HG03095 (cell line): ENCODE data around the gene CXorf58.

Experiments used
- ATAC-seq: cut with Tn5 transposase; IDR thresholded peaks from one replicate; pipeline ENCODE4 v1.9.1; 2021; ENCODE audit warnings: moderate library complexity; ENCODE audit not compliant: unreplicated experiment

The CXorf58 gene

DNA sequence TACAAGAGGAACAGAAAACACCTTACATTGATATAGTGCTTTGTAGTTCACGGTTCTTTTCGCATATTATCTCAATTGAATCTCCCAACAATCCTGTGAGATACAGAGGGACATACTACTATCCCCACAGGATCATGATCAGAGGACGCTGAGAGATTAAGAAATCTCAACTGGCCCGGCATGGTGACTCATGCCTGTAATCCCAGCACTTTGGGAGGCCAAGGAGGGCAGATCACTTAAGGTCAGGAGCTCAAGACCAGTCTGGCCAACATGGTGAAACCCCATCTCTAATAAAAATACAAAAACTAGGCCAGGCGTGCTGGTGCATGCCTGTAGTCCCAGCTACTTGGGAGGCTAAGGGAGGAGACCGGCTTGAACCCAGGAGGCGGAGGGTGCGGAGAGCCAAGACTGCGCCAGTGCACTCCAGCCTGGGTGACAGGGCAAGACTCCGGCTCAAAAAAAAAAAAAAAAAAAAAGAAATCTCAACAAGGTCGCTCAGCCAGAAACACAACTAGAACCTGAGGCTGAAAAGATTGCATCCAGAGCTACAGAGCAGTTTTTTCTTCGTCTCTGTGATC is 7.5 kb upstream of the CXorf58 start:
- no peak for ATAC-seq

- ATAC-seq = no peak
These were observed 6.7 kb upstream of the CXorf58 start for GRCh38 chrX:23901060-23901459.

DNA sequence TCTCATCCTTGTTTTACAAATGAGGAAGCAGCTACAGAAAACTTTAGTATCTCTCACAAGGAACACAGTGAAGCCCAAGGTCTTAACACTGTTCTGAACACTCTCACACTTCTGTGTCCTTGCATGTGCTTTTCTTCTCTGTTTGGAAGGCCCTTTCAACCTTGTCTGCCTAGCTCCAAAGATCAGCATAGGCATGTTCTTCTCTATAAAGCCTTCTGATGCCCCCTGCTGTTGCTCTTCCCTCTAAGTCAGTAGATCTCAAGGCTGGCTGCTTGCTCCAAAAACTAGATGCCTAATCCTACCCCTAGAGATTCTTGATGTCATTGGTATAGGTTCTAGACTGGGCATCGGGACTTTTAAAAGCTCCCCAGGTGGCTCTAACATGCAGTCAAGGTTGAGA is 6.0 kb upstream of the CXorf58 start:
- ATAC-seq = peak; percentile 65

GRCh38 chrX:23902419-23902818 is 5.4 kb upstream of the CXorf58 start:
- ATAC-seq = no peak

- no peak for ATAC-seq
These were observed 3.7 kb upstream of the CXorf58 start for GRCh38 chrX:23904096-23904495.

DNA sequence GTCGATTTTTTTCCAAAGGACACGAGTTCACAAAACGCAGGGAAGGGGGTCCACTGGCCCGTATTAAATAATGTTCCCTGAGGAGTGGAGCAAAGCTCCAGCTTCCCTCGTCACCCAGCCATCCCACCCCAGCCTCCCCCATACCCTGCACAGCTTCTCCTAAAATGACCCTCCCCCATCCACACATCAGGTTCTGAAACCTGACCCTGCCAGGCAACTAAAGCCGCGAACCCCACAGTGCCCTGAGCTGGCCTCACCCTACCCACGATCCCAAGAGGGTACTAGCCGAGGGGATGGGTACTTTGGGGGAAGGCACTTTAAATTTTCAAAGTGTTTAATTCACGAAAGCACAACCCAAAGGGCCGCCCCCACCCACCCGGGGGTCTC is 702 bp upstream of the CXorf58 start:
- no peak for ATAC-seq

GRCh38 chrX:23908219-23909004 is 606 bp downstream of the CXorf58 start:
- ATAC-seq = no peak

DNA sequence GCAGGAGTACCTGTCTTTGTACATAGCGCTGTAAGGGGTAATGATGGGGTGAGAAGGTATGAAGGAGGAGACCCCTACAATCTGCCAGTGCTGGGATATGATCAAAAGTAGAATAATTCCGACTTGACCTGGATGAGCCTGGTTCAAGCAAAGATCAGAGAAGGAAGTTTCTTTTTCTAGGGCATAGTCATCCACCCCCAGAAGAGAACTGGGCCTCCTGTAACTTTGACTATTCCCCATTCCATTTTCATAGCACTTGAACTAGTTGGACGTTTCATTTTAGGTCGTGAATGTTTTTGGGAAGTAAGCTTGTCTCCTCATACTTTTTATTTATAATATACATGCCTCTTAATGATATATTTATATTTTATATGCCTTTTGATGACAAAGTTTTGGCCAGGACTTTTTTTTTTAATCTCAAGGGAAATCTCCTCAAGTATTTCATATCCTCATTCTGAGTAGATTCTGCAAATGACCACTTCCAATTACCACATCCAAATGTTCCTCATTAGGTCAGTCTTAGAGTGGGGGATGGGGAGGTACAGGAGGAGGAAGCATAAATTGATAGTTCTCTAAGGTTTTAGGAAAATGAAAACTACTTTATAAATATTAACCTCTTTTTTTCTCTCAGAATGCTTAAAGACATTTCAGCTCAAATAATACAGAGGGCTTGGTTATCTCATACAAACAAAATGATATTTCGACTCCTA is 3.5 kb downstream of the CXorf58 start:
- ATAC-seq = no peak

- ATAC-seq = no peak
These were observed 11.3 kb downstream of the CXorf58 start for GRCh38 chrX:23919148-23919547.

DNA sequence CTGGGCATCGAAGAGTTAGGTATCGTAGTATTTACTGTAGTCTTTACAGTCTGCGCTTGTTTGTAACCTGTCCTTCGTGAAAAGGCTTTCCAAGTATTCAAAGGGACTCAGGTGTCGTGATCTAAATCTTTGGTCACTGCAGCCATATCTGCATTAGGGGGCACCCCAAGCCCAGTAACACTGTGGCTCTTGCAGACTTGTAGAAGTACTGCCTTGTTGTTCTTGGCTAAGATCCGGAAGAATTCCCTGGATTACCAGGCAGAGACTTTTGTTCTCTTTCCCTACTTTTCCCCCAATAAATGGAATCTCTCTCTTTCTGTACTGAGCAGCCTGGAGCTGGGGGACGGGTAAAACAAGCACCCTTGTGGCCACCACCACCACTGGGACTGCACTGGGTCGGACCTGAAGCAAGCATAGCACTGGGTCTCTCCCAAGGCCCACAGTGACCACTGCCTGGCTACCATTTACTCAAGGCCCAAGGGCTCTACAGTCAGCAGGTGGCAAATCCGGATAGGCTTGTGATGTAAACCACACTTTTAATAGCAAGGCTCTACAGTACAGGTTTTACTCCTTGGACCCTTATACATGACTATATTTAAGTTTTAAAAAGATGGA is 12.0 kb downstream of the CXorf58 start:
- no peak for ATAC-seq

DNA sequence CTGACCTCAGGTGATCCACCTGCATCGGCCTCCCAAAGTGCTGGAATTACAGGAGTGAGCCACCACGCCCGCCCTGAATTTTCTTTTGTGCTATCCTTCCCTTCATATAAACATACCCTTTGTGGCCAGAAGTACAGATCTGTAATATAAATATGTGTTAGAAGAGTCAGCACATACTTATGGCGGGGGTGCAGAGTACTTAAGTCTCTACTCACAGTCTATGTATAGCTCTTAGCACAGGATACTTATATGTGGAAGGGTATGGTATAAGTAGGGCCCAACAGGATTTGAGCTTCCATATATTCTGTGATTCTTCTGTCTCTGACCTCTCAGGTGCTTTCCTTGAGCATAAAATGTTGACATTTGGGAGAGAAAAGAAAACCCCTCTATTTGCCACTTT is 18.2 kb downstream of the CXorf58 start:
- ATAC-seq = no peak

- no peak for ATAC-seq
These were observed 23.2 kb downstream of the CXorf58 start for GRCh38 chrX:23930894-23931604.

GRCh38 chrX:23932046-23932445 is 24.2 kb downstream of the CXorf58 start:
- no peak for ATAC-seq

GRCh38 chrX:23935106-23935505 is 27.3 kb downstream of the CXorf58 start:
- no peak for ATAC-seq

DNA sequence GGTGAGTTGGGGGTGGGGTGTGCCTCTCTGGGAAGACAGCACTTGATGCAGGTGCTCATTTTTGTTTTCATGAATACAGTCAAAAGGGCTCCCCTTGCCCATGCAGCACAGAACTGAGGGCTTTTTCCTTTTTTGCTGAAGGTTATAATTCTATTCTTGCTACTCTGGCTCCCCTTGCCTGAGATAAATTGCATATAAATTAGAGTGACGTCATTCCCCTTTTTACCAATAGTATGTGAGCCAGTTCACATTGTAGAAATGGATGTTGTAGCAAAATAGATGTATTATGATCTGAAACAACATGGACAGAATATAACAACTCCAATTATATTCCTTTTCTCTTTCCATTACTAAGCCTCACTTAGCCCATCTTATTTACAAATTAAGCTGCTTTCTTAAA is 28.4 kb downstream of the CXorf58 start:
- ATAC-seq = no peak

DNA sequence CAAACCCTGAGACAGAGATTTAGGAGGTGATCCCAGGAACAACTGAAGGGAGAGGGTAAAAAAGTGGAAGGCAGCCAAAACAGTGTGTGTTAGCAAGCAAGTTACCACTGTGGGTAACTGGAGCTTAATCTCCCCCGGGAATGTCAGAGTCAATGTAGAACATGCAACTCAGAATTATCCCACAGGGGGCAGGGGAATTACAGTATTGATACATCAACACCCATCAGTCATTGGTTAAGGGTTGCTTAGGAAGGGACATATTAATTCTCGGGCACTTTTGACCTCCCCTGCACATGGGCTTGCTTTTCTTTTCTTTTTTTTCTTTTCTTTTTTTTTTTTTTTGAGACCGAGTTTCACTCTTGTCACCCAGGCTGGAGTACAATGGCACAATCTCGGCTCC is 29.3 kb downstream of the CXorf58 start:
- no peak for ATAC-seq

- ATAC-seq = no peak
These were observed 30.9 kb downstream of the CXorf58 start for GRCh38 chrX:23938690-23939089.

DNA sequence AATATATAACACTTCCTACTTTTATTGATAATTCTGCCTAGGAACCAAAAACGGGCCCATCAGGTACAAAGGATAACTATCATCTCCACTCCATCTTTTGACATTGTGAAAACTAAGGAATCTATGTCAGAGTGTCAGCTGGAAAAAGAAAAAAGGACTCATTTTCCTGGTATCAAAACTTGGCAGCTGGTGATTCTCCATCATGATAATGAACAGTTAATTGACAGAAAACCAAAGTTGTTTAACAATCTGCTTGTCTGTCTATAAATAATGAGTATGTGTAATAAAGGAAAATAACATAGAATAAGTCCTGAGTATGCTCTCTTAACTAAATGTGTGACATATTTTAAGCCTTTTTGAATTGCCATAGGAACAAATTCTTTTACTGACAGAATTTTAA is 31.4 kb downstream of the CXorf58 start:
- no peak for ATAC-seq

- ATAC-seq = no peak
These were observed 36.4 kb downstream of the CXorf58 start for GRCh38 chrX:23944234-23944633.

DNA sequence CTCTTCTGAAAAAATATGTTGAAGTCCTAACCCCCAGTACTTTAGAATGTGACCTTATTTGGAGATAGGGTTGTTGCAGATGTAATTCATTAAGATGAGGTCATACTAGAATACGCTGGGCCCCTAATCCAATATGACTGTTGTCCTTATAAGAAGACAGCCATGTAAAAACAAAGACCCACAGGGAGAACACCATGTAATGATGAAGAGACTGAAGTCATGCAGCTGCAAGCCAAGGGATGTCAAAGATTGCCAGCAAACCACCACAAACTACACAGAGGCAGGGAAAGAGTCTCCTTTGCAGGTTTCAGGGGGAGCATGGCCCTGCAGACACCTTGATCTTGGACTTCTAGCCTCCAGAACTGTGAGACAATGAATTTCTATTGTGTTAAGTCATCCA is 37.4 kb downstream of the CXorf58 start:
- ATAC-seq = no peak

GRCh38 chrX:23952391-23952790 is 44.6 kb downstream of the CXorf58 start:
- ATAC-seq = no peak
